KG1 (cell line): ENCODE measurements around the gene CLEC11A.

Experiments used
- DNase-seq: peaks from one replicate; lab custom pipeline; 2025; lab: John Stamatoyannopoulos, UW

CLEC11A gene

DNA sequence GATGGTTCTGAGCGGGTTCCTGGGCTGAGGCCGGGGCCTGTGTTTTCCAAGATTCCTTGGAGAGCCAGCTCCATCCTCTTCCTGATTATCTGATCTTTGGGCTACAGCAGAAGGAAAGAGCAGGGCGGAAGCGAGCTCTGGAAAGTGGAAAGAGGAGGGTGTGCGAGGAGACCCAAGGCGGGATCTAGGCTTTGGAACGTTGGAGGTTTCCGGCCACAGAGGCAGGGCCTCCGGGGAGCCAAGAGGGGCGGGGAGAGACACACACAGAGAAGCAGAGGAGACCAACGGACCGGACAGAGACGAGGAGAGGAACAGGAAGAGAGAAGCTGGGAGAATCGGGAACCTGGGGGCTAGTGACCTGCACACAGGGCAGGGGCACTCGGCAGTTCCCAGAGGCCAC lies at the start of gene CLEC11A:
Gene CLEC11A (plus strand): TSS at position 296 of the 400 bp plus-strand sequence. CDS start 162 bp downstream, outside the sequence.
- no peak for DNase-seq

- no peak for DNase-seq
These were observed 46.5 kb upstream of the CLEC11A start for GRCh38 chr19:50676625-50677197.

DNA sequence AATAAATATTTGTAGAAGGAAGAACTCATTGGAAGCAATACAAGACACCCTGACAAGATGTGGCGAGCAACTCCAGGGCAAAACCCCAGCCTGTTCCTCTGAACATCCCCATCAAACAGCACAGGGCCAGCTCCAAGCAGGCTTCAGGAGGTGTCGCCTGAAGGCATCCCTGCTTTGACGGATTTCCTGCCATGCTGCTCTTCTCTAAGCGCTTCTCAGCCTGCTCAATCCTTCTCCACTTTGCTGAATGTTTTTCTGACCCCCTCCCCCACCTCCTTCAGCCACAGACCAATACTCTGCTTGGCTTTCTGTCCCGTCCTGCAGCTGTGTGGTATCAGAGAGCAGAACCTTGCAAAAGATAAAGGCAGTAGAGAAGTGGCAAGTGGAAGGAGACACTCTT lies 45.5 kb upstream of the CLEC11A start:
- DNase-seq: no peak

- no peak for DNase-seq
These were observed 44.8 kb upstream of the CLEC11A start for GRCh38 chr19:50678323-50678722.

GRCh38 chr19:50679177-50680125 lies 43.7 kb upstream of the CLEC11A start:
- DNase-seq: peak; percentile 48

GRCh38 chr19:50686310-50687032 lies 36.7 kb upstream of the CLEC11A start:
- DNase-seq: no peak

DNA sequence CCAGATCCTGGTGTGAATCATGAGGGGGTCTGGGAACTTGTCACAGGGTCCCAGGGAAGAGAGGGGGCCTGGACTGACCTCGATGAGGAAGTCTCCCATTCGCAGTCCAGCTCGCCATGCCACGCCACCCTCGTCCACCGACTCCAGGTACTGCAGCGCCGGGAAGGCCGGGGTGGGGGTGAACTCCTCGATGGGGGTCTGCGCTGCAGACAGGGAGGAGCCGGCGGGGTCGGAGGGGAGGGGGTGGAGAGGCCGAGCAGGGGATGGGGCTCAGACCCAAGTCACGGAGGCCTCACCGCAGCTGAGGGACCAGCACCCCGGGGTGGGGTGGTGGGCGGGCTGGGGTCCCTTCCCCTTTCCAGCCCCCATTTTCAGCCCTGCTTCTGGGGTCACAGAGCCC lies 34.4 kb upstream of the CLEC11A start:
- DNase-seq: no peak

- no peak for DNase-seq
These were observed 32.7 kb upstream of the CLEC11A start for GRCh38 chr19:50690439-50690838.

GRCh38 chr19:50693064-50693975 lies 29.8 kb upstream of the CLEC11A start:
- DNase-seq: no peak

GRCh38 chr19:50694815-50695145 lies 28.4 kb upstream of the CLEC11A start:
- DNase-seq: no peak

GRCh38 chr19:50695251-50696093 lies 27.7 kb upstream of the CLEC11A start:
- no peak for DNase-seq

DNA sequence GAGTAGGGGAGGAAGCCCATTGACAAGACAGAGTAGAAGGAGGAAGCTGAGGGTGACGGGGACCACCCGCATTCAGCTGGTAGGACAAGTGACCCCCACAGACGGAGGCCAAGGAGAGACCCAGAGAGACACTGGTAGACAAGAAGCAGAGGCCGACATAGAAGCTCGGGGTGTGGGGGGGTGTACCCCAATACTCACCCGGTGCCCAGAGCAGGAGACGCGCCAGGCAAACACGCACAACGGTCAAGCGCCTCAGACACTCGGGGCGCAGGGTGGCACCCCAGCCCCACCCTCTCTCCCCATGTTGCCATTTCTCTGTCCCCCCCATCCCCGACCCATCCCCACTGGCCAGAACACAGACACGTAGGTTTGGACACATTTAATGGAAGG lies 27.1 kb upstream of the CLEC11A start:
- DNase-seq: no peak

DNA sequence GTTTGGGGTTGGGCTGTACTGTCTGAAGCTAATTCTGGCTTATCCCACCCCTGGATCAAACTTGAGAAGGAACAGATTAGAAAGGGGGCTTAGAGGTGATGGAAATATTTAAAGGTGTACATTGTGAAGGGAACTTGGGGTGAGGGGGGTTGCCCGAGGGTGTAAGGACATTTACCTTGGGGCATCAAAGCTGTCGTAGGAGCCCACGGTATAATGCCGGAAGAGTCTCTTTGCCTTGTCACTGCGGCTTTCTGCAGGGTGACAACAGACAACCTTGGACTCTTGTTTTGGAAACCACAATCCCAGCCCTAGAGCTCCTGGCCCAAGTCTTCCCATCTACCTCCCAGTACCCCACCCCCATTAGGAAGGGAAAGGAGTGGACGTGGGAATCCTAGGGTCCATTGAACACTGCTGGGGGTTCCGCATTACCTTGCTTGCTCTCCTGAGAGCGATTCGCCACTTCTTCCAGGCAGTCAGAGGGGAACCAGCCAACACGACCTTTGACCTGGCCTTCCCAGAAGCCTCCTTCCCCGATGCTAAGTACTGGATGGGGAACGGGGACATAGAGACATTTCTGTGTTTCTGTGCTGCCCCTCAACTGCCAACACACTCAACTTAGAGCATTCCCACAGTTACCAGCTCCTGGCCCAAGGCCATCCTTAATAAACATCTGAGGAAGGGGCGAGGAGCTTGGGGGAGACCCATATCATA lies 25.6 kb upstream of the CLEC11A start:
- no peak for DNase-seq

GRCh38 chr19:50701367-50701985 lies 21.7 kb upstream of the CLEC11A start:
- no peak for DNase-seq

DNA sequence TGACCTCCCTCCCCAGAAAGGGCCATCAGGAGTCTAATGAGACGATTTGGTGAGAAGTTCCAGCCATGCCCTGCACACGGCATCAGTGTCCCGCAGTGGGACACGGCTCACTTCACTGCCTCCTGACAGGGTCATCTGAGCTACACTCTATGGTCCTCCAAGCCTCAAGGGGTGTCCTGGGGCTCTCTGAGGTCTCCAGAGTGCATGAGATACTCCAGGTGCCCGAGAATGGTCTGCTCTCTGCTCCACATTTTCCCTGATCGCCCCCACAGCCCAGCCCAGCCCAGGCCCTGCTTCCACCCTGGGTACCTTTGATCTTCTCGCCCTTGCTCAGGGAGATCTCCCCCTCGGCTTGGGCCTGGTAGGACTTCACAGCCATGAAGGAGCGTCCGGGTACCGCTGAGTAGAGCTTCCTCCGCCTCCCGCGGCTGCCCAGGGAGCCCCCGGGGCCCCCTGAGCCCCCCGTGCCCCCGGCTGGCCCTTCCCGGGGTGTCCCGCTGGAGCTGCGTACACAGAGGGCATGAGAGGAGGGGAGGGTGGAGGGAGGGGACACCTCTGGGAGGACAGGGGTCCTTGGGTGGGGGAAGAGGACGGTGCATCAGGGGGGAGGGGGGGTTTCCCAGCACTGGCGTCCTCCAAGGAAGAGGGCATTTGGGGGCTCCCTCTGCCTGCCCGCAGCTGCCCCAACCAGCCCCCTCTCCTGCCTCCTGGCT lies 20.9 kb upstream of the CLEC11A start:
- DNase-seq: no peak

- DNase-seq: no peak
These were observed 20.0 kb upstream of the CLEC11A start for GRCh38 chr19:50702871-50703829.

DNA sequence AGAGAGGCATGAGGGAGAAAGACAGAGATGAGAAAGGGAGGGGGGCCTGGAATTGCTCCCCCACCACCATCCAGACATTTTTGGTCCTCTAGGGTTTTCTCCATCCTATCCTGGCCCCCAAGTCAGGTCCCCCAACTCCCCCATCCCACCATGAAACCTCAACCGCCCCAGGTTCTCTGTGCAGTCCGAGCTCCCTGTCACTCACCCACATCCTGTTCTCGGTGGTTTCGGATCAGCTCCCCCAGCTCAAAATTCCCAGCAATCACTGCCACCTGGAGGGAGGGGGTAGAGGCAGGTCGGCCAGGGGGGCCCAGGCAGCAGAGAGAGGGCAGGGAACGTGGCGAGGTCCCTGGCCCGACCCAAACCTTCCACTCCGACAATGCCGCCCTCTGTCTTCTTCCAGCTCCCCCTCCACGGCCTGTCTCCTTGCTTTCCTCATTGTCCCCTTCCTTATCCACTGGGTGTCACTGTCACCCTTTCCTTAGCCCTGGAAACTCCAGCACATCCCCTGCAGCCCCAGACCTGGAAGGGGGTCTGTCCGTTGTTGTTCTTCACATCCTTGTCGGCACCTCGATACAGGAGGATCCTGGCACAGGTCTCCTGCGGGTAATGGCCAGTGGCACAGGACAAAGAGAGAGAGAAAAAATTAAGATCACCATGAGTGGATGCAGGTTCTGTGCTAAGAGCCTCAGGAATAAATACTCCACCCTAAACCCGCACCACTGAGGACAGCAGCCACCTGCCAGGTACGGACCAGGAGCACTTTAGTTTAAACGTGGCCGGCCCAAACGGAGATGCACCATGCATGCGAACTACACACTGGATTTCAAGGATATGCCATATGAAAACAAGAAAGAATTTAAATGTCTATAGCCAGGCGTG lies 19.0 kb upstream of the CLEC11A start:
- no peak for DNase-seq
